ENCODE results near the gene DDX39A. TPM values are rescaled to one million over a fixed set of nuclear protein-coding genes. Genes with fewer than 3 reads are reported as not detected.

DDX39A gene
- total RNA-seq, 1 donor: 49.2 TPM

- Histone ChIP-seq H3K4me2 (ENCODE audit: insufficient read depth, low read length) (peak overlapping the region; percentile 77), H3K4me1 (ENCODE audit: insufficient read depth, low read length) (peaks cover 14% of the 10 kb centered on the region), H3K27ac (ENCODE audit: low read depth, low read length) (no peak overlapping the region), H3K4me3 (ENCODE audit: insufficient read depth, low read length) (peak overlapping the region; percentile 81), H4K20me1 (ENCODE audit: insufficient read depth, low read length) (peaks cover 13% of the 10 kb centered on the region), H3K36me3 (ENCODE audit: insufficient read depth, low read length) (no peaks in the 10 kb centered on the region), H3K79me2 (ENCODE audit: insufficient read depth, low read length) (peaks cover 45% of the 10 kb centered on the region), H2AFZ (ENCODE audit: low read length) (peak overlapping the region; percentile 47), H3K9me3 (ENCODE audit: low read depth, low read length) (no peaks in the 10 kb centered on the region), H3K27me3 (ENCODE audit: insufficient read depth, low read length) (peaks cover 5% of the 10 kb centered on the region)
- peak; percentile 82 for DNase-seq (ENCODE audit: insufficient read length, low spot score, missing footprints)
- TF ChIP-seq, protein P1, sequence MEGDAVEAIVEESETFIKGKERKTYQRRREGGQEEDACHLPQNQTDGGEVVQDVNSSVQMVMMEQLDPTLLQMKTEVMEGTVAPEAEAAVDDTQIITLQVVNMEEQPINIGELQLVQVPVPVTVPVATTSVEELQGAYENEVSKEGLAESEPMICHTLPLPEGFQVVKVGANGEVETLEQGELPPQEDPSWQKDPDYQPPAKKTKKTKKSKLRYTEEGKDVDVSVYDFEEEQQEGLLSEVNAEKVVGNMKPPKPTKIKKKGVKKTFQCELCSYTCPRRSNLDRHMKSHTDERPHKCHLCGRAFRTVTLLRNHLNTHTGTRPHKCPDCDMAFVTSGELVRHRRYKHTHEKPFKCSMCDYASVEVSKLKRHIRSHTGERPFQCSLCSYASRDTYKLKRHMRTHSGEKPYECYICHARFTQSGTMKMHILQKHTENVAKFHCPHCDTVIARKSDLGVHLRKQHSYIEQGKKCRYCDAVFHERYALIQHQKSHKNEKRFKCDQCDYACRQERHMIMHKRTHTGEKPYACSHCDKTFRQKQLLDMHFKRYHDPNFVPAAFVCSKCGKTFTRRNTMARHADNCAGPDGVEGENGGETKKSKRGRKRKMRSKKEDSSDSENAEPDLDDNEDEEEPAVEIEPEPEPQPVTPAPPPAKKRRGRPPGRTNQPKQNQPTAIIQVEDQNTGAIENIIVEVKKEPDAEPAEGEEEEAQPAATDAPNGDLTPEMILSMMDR (IDR thresholded peaks at IDR 0.05; ENCODE audit: extremely low read depth, low read depth, low read length): no peak
Observed at GRCh38 chr19:14433554-14434501, 14.7 kb upstream of the DDX39A start.

DNA sequence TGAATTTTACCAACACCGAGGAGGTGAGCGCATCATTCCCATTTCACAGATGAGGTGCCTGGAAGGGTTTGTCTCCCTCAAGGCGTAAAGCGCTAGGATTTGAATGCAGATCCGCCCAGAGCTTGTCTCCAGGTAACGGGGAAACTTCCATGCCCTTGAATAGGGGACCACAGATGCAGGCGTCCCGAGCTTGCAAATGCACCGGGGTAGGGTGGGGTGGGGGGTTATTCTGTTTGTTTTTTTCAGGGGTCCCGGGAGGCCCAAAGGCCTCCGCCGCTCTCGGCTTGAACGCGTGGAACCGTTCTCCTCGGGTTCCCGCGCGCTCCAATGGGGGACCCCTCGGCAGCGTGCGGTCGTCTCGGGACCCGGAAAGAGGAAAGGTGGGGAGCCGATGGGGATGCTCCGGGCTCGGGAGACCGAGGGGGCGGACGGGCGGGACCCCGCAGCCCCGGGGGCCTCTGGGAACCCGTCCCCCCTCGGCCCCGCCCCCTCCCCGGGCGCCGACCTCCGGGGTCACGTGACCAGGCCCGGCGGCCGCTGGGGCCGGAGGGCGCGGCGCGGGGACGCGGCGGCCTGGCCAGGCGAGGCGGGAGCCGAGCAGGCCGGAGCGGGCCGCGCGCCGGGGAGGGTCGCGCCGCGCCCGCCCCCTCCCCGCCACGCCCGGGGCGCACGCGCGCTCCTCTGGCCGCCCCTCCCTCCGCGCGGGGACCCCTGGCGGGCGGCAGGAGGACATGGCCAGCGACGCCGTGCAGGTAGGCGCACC is 13.8 kb upstream of the DDX39A start, which contains the start of gene PKN1:
TSS of gene PKN1 (plus strand) at position 516 of the 763 bp plus-strand sequence. CDS start at position 732, 216 bp downstream.
- Histone ChIP-seq H4K20me1 (ENCODE audit: insufficient read depth, low read length) (peaks cover 13% of the 10 kb centered on the region), H3K4me2 (ENCODE audit: insufficient read depth, low read length) (peak within 1 kb of the TSS; percentile 77), H3K27me3 (ENCODE audit: insufficient read depth, low read length) (peaks cover 5% of the 10 kb centered on the region), H2AFZ (ENCODE audit: low read length) (peak within 1 kb of the TSS; percentile 82), H3K9me3 (ENCODE audit: low read depth, low read length) (no peaks in the 10 kb centered on the region), H3K4me1 (ENCODE audit: insufficient read depth, low read length) (peaks cover 14% of the 10 kb centered on the region), H3K36me3 (ENCODE audit: insufficient read depth, low read length) (no peaks in the 10 kb centered on the region), H3K4me3 (ENCODE audit: insufficient read depth, low read length) (peak within 1 kb of the TSS; percentile 81), H3K27ac (ENCODE audit: low read depth, low read length) (no peak within 1 kb of the TSS), H3K79me2 (ENCODE audit: insufficient read depth, low read length) (peaks cover 37% of the 10 kb centered on the region)
- TF ChIP-seq, protein P1 (IDR thresholded peaks at IDR 0.05; ENCODE audit: extremely low read depth, low read depth, low read length): no peak
- peak; percentile 94 for DNase-seq (ENCODE audit: insufficient read length, low spot score, missing footprints)

DNA sequence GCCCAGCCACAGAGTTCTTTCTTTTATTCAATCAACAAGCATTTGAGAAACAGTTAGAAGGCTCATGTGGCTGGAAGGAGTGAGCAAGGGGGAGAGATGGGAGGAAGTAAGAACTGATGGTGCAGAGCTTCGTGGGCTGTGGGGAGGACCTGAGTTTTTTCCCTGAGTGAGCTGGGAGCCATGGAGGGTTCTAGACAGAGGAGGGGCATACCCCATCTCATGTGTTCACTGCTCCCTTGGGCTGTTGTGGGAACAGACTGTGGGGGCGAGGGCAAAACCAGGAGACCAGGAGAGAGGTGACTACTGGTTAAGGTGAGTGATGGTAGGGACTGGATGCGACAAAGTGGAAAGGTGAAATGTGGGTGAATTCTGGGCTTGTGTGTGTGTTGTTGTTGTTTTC is 11.6 kb upstream of the DDX39A start:
- H3K79me2 ChIP-seq (ENCODE audit: insufficient read depth, low read length): peaks cover 23% of the 10 kb centered on the region
- no peaks in the 10 kb centered on the region for H3K36me3 ChIP-seq (ENCODE audit: insufficient read depth, low read length)
- DNase-seq (ENCODE audit: insufficient read length, low spot score, missing footprints): no peak
- no peak overlapping the region for H3K4me2 ChIP-seq (ENCODE audit: insufficient read depth, low read length)
- H4K20me1 ChIP-seq (ENCODE audit: insufficient read depth, low read length): peaks cover 7% of the 10 kb centered on the region
- H3K27ac ChIP-seq (ENCODE audit: low read depth, low read length): no peak overlapping the region
- H3K9me3 ChIP-seq (ENCODE audit: low read depth, low read length): no peaks in the 10 kb centered on the region
- no peak overlapping the region for H3K4me3 ChIP-seq (ENCODE audit: insufficient read depth, low read length)
- peaks cover 14% of the 10 kb centered on the region for H3K4me1 ChIP-seq (ENCODE audit: insufficient read depth, low read length)
- peaks cover 5% of the 10 kb centered on the region for H3K27me3 ChIP-seq (ENCODE audit: insufficient read depth, low read length)
- TF ChIP-seq, protein P1 (IDR thresholded peaks at IDR 0.05; ENCODE audit: extremely low read depth, low read depth, low read length): no peak
- H2AFZ ChIP-seq (ENCODE audit: low read length): no peak overlapping the region

Data from osteoblast (primary cell).